ENCODE measurements around the gene UBA1.

Gene UBA1

DNA sequence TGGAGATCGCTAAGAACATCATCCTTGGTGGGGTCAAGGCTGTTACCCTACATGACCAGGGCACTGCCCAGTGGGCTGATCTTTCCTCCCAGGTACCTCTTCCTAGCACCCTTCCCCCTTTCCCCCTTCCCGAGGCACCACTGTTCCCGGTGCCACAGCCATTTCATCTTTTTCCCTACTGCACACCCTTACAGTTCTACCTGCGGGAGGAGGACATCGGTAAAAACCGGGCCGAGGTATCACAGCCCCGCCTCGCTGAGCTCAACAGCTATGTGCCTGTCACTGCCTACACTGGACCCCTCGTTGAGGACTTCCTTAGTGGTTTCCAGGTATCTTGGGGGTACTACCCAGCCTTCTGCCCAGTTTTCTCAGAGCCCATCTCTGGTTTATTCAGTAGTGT lies 5.7 kb downstream of the UBA1 start:
- Histone ChIP-seq H2AFZ (ENCODE audit: low read length) (no peak overlapping the region), H3K79me2 (ENCODE audit: low read length) (peaks cover 62% of the 10 kb centered on the region), H3K4me2 (ENCODE audit: low read depth, low read length) (no peak overlapping the region), H3K9ac (ENCODE audit: low read length) (no peak overlapping the region), H3K27me3 (replicated peaks; ENCODE audit: insufficient read depth, low read length) (no peaks in the 10 kb centered on the region), H3K4me3 (ENCODE audit: low read length) (no peak overlapping the region), H3K36me3 (replicated peaks; ENCODE audit: insufficient read depth, low read length) (0 out of 2 replicates have a peak, but pooled peaks cover 3% of the 10 kb centered on the region), H3K27ac (ENCODE audit: low read length) (no peak overlapping the region), H3F3A (ENCODE audit: insufficient read depth, low read length) (no peaks in the 10 kb centered on the region), H3K9me3 (replicated peaks; ENCODE audit: insufficient read depth, low read length) (no peaks in the 10 kb centered on the region), H3K4me1 (ENCODE audit: low read length) (peaks cover 14% of the 10 kb centered on the region; the same call in 1 of the 2 replicates), H4K20me1 (ENCODE audit: insufficient read depth, low read length) (no peaks in the 10 kb centered on the region), H3K9me2 (replicated peaks; ENCODE audit: insufficient read depth, low read length) (no peaks in the 10 kb centered on the region)
- DNase-seq: no peak
- TF ChIP-seq EZH2 (optimal IDR thresholded peaks at IDR 0.05; ENCODE audit: low read depth, low read length) (no peak), EZH2phosphoT487 (IDR thresholded peaks at IDR 0.05; ENCODE audit: low read length) (no peak)
- TF ChIP-seq, protein P1, sequence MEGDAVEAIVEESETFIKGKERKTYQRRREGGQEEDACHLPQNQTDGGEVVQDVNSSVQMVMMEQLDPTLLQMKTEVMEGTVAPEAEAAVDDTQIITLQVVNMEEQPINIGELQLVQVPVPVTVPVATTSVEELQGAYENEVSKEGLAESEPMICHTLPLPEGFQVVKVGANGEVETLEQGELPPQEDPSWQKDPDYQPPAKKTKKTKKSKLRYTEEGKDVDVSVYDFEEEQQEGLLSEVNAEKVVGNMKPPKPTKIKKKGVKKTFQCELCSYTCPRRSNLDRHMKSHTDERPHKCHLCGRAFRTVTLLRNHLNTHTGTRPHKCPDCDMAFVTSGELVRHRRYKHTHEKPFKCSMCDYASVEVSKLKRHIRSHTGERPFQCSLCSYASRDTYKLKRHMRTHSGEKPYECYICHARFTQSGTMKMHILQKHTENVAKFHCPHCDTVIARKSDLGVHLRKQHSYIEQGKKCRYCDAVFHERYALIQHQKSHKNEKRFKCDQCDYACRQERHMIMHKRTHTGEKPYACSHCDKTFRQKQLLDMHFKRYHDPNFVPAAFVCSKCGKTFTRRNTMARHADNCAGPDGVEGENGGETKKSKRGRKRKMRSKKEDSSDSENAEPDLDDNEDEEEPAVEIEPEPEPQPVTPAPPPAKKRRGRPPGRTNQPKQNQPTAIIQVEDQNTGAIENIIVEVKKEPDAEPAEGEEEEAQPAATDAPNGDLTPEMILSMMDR (IDR thresholded peaks at IDR 0.05; ENCODE audit: low read length): no peak

DNA sequence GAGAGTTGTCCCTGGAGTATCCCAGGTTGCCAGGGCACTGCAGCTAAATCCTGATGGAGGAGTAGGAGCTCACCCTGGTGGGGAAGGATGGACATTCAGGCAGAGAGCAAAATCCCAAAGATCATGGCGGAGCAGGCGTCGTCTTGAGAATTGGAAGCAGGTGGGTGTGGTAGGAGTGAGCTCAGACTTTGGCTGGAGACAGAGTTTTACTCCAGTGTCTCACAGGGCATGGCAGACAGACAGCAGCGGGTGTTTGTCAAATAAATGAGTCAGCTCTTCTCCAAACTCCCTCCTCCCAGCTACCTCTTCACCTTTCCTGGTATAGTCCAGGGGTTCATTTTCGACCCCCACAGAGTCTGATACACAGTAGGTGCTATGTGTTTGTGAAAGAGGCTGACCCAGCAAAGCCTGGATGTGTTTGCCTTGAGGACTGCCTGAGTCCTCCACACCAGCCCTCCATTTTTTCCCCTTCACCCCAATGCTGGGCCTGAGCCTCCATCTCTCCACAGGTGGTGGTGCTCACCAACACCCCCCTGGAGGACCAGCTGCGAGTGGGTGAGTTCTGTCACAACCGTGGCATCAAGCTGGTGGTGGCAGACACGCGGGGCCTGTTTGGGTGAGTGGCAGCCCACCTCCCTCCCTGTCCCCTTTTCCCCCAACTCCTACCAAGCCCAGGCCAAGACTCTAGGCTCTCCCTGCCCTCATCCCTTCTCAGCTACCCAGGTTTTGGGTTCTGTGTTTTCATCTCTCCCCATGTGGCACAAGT lies 6.9 kb downstream of the UBA1 start:
- no peaks in the 10 kb centered on the region for H3F3A ChIP-seq (ENCODE audit: insufficient read depth, low read length)
- no peak overlapping the region for H2AFZ ChIP-seq (ENCODE audit: low read length)
- H3K27me3 ChIP-seq (replicated peaks; ENCODE audit: insufficient read depth, low read length): no peaks in the 10 kb centered on the region
- no peak for TF ChIP-seq EZH2phosphoT487 (IDR thresholded peaks at IDR 0.05; ENCODE audit: low read length)
- TF ChIP-seq EZH2 (optimal IDR thresholded peaks at IDR 0.05; ENCODE audit: low read depth, low read length): no peak
- TF ChIP-seq, protein P1 (IDR thresholded peaks at IDR 0.05; ENCODE audit: low read length): no peak
- no peaks in the 10 kb centered on the region for H3K9me2 ChIP-seq (replicated peaks; ENCODE audit: insufficient read depth, low read length)
- H3K27ac ChIP-seq (ENCODE audit: low read length): no peak overlapping the region
- peaks cover 3% of the 10 kb centered on the region; the same call in 1 of the 2 replicates for H3K36me3 ChIP-seq (replicated peaks; ENCODE audit: insufficient read depth, low read length)
- H3K4me3 ChIP-seq (ENCODE audit: low read length): no peak overlapping the region
- no peaks in the 10 kb centered on the region for H4K20me1 ChIP-seq (ENCODE audit: insufficient read depth, low read length)
- H3K4me1 ChIP-seq (ENCODE audit: low read length): peaks cover 6% of the 10 kb centered on the region; the same call in 1 of the 2 replicates
- H3K79me2 ChIP-seq (ENCODE audit: low read length): peaks cover 49% of the 10 kb centered on the region
- no peak overlapping the region for H3K9ac ChIP-seq (ENCODE audit: low read length)
- DNase-seq: no peak
- no peak overlapping the region for H3K4me2 ChIP-seq (ENCODE audit: low read depth, low read length)
- H3K9me3 ChIP-seq (replicated peaks; ENCODE audit: insufficient read depth, low read length): no peaks in the 10 kb centered on the region

DNA sequence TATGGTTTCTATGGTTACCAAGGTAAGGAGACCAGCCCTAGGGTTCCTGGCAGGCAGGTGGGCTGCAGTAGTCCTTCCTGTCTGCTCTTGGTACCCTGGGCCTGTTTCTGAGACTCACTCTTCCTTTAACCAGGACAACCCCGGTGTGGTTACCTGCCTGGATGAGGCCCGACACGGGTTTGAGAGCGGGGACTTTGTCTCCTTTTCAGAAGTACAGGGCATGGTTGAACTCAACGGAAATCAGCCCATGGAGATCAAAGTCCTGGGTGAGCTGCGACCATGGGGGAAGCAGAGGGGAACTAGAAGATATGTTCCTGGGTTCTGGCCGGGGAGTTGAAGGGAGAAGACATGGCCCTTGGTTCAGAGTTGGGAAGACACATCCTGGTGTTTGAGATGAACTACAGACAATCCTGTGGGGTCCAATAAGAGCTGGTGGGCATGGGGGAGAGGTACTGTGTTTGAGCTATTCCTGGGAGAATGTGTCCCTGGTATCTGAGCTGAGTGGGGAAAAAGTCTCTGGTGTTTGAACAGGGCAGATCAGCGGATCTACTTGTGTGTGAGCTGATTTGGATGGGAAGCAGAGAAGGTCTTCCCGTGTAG lies 7.8 kb downstream of the UBA1 start:
- Histone ChIP-seq H3K9me2 (replicated peaks; ENCODE audit: insufficient read depth, low read length) (no peaks in the 10 kb centered on the region), H3K27me3 (replicated peaks; ENCODE audit: insufficient read depth, low read length) (no peaks in the 10 kb centered on the region), H2AFZ (ENCODE audit: low read length) (no peak overlapping the region), H3K9me3 (replicated peaks; ENCODE audit: insufficient read depth, low read length) (no peaks in the 10 kb centered on the region), H3K27ac (ENCODE audit: low read length) (no peak overlapping the region), H3K4me2 (ENCODE audit: low read depth, low read length) (no peak overlapping the region), H3K4me3 (ENCODE audit: low read length) (no peak overlapping the region), H3K36me3 (replicated peaks; ENCODE audit: insufficient read depth, low read length) (peaks cover 3% of the 10 kb centered on the region; the same call in 1 of the 2 replicates), H4K20me1 (ENCODE audit: insufficient read depth, low read length) (no peaks in the 10 kb centered on the region), H3F3A (ENCODE audit: insufficient read depth, low read length) (no peaks in the 10 kb centered on the region), H3K9ac (ENCODE audit: low read length) (no peak overlapping the region), H3K4me1 (ENCODE audit: low read length) (no peaks in the 10 kb centered on the region; the same call in 1 of the 2 replicates), H3K79me2 (ENCODE audit: low read length) (peaks cover 41% of the 10 kb centered on the region)
- TF ChIP-seq EZH2 (optimal IDR thresholded peaks at IDR 0.05; ENCODE audit: low read depth, low read length) (no peak), EZH2phosphoT487 (IDR thresholded peaks at IDR 0.05; ENCODE audit: low read length) (no peak)
- TF ChIP-seq, protein P1 (IDR thresholded peaks at IDR 0.05; ENCODE audit: low read length): no peak
- no peak for DNase-seq

Measured in MM.1S (cell line).